WTC11 (cell line): ENCODE measurements around the gene BRPF1. TPM values are rescaled to one million over a fixed set of nuclear protein-coding genes. Genes with fewer than 3 reads are reported as not detected.

Source experiments
- ATAC-seq: fragments of 200-7000 bp; cut with Tn5 transposase; 2 replicates; pipeline ENCODE4 v1.10.0; 2021; ENCODE audit warnings: mild to moderate bottlenecking, moderate library complexity
- CTCF ChIA-PET: fragments of 300-600 bp; sonication (Branson Sonifier 250); formaldehyde crosslinking; loops from one replicate; lab custom pipeline; 2021; ENCODE audit warnings: antibody characterized with exemption; lab: Charles Lee
- POLR2A ChIA-PET: fragments of 350-600 bp; sonication (Branson Sonifier 250); formaldehyde crosslinking; loops from one replicate; lab custom pipeline; 2021; ENCODE audit warnings: antibody characterized with exemption; lab: Charles Lee
- DNase-seq: peaks from one replicate; pipeline ENCODE4 v3.0.0; 2021; ENCODE audit warnings: low spot score
- H3K27ac Mint-ChIP-seq: 2 replicates; pipeline ENCODE4 v1.8.0; 2021; ENCODE audit warnings: mixed read lengths
- H3K27me3 Mint-ChIP-seq: 2 replicates; pipeline ENCODE4 v1.8.0; 2021; ENCODE audit warnings: low read depth, mild to moderate bottlenecking, moderate library complexity, mixed read lengths
- H3K36me3 Mint-ChIP-seq: 2 replicates; pipeline ENCODE4 v1.8.0; 2021; ENCODE audit warnings: mixed read lengths
- H3K4me1 Mint-ChIP-seq: 2 replicates; pipeline ENCODE4 v1.8.0; 2022; ENCODE audit warnings: mixed read lengths
- H3K4me3 Mint-ChIP-seq: 2 replicates; pipeline ENCODE4 v1.8.0; 2021; ENCODE audit warnings: mild to moderate bottlenecking, moderate library complexity, mixed read lengths
- H3K9me3 Mint-ChIP-seq: 2 replicates; pipeline ENCODE4 v1.8.0; 2021; ENCODE audit warnings: mixed read lengths
- ERG ChIP-seq: fragments of 250-450 bp; sonication (Bioruptor Pico); IDR thresholded peaks from 2 replicates; pipeline ENCODE4 v1.8.0; 2021; ENCODE audit warnings: mild to moderate bottlenecking
- JAZF1 ChIP-seq: fragments of 250-450 bp; sonication (Bioruptor Pico); IDR thresholded peaks from 2 replicates; pipeline ENCODE4 v1.9.0; 2021; ENCODE audit warnings: moderate library complexity, mild to moderate bottlenecking, inconsistent platforms
- JUN ChIP-seq: sonication (generic); formaldehyde crosslinking; IDR thresholded peaks from 2 replicates; pipeline ENCODE4 v1.8.0; 2023; ENCODE audit warnings: mild to moderate bottlenecking, missing genetic modification reagents
- KAT7 ChIP-seq: sonication (generic); formaldehyde crosslinking; IDR thresholded peaks from 2 replicates; pipeline ENCODE4 v1.8.1; 2023; ENCODE audit warnings: missing genetic modification reagents, mild to moderate bottlenecking, borderline replicate concordance
- NFATC4 ChIP-seq: fragments of 250-450 bp; sonication (Bioruptor Pico); IDR thresholded peaks from 2 replicates; pipeline ENCODE4 v1.9.0; 2021; ENCODE audit warnings: mild to moderate bottlenecking
- RORB ChIP-seq: fragments of 250-450 bp; sonication (Bioruptor Pico); IDR thresholded peaks from 2 replicates; pipeline ENCODE4 v1.9.0; 2021; ENCODE audit warnings: mild to moderate bottlenecking
- SMAD4 ChIP-seq: sonication (generic); formaldehyde crosslinking; IDR thresholded peaks from 2 replicates; pipeline ENCODE4 v1.8.0; 2022; ENCODE audit warnings: mild to moderate bottlenecking, missing genetic modification reagents
- SOX15 ChIP-seq: fragments of 250-450 bp; sonication (Bioruptor Pico); IDR thresholded peaks from 2 replicates; pipeline ENCODE4 v1.9.0; 2021; ENCODE audit warnings: mild to moderate bottlenecking
- STAT6 ChIP-seq: sonication (generic); formaldehyde crosslinking; conservative IDR thresholded peaks from 2 replicates; pipeline ENCODE4 v1.8.1; 2023; ENCODE audit warnings: mild to moderate bottlenecking, low read depth, missing genetic modification reagents, moderate library complexity
- TCF7 ChIP-seq: sonication (generic); formaldehyde crosslinking; IDR thresholded peaks from 2 replicates; pipeline ENCODE4 v1.8.0; 2022; ENCODE audit warnings: mild to moderate bottlenecking, low read depth, missing genetic modification reagents, moderate library complexity
- TEAD1 ChIP-seq: sonication (generic); formaldehyde crosslinking; IDR thresholded peaks from 2 replicates; pipeline ENCODE4 v1.8.0; 2022; ENCODE audit warnings: mild to moderate bottlenecking, missing genetic modification reagents
- TEAD4 ChIP-seq: sonication (generic); formaldehyde crosslinking; IDR thresholded peaks from 2 replicates; pipeline ENCODE4 v1.8.0; 2022; ENCODE audit warnings: mild to moderate bottlenecking, missing genetic modification reagents
- USF1 ChIP-seq: sonication (generic); formaldehyde crosslinking; IDR thresholded peaks from 2 replicates; pipeline ENCODE4 v1.8.0; 2022; ENCODE audit warnings: mild to moderate bottlenecking, missing genetic modification reagents
- total RNA-seq: library from RNA; stranded (reverse); gene quantifications from 3 replicates; pipeline ENCODE4 v1.2.3, GENCODE V29; 2021
- TF ChIP-seq, protein P1 (sequence below): sonication (generic); formaldehyde crosslinking; IDR thresholded peaks from 2 replicates; pipeline ENCODE4 v1.8.1; 2022; ENCODE audit warnings: missing genetic modification reagents, borderline replicate concordance
- TF ChIP-seq, protein P2 (sequence below): sonication (generic); formaldehyde crosslinking; IDR thresholded peaks from 2 replicates; pipeline ENCODE4 v1.8.1; 2023; ENCODE audit warnings: mild to moderate bottlenecking, missing genetic modification reagents, borderline replicate concordance
- TF ChIP-seq, protein P3 (sequence below): fragments of 250-450 bp; sonication (Bioruptor Pico); IDR thresholded peaks from 2 replicates; pipeline ENCODE4 v1.9.0; 2021; ENCODE audit warnings: mild to moderate bottlenecking
- TF ChIP-seq, protein P4 (sequence below): fragments of 250-450 bp; sonication (Bioruptor Pico); IDR thresholded peaks from 2 replicates; pipeline ENCODE4 v1.9.0; 2021; ENCODE audit warnings: moderate library complexity, mild to moderate bottlenecking, inconsistent platforms, borderline replicate concordance
- TF ChIP-seq, protein P5 (sequence below): fragments of 250-450 bp; sonication (Bioruptor Pico); conservative IDR thresholded peaks from 2 replicates; pipeline ENCODE4 v1.9.0; 2021; ENCODE audit warnings: mild to moderate bottlenecking
- TF ChIP-seq, protein P6 (sequence below): sonication (generic); formaldehyde crosslinking; IDR thresholded peaks from 2 replicates; pipeline ENCODE4 v1.8.1; 2022; ENCODE audit warnings: low read depth, missing genetic modification reagents, borderline replicate concordance

BRPF1 gene
- total RNA-seq, 1 experiment from 2014 or later, result 22.8 TPM

- POLR2A ChIA-PET, result no interaction called here
- ATAC-seq (no peak), DNase-seq (no peak)
- H3K36me3 Mint-ChIP-seq, result peaks cover 24% of the 10 kb centered on the region
- no peak for TF ChIP-seq SOX15 (CRISPR knock-in tag)
- TF ChIP-seq TCF7 (CRISPR knock-in tag), result no peak
- TF ChIP-seq, protein P1, sequence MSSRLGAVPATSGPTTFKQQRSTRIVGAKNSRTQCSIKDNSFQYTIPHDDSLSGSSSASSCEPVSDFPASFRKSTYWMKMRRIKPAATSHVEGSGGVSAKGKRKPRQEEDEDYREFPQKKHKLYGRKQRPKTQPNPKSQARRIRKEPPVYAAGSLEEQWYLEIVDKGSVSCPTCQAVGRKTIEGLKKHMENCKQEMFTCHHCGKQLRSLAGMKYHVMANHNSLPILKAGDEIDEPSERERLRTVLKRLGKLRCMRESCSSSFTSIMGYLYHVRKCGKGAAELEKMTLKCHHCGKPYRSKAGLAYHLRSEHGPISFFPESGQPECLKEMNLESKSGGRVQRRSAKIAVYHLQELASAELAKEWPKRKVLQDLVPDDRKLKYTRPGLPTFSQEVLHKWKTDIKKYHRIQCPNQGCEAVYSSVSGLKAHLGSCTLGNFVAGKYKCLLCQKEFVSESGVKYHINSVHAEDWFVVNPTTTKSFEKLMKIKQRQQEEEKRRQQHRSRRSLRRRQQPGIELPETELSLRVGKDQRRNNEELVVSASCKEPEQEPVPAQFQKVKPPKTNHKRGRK (CRISPR knock-in tag), result no peak
- TF ChIP-seq SMAD4 (CRISPR knock-in tag), result no peak
- TF ChIP-seq, protein P2, sequence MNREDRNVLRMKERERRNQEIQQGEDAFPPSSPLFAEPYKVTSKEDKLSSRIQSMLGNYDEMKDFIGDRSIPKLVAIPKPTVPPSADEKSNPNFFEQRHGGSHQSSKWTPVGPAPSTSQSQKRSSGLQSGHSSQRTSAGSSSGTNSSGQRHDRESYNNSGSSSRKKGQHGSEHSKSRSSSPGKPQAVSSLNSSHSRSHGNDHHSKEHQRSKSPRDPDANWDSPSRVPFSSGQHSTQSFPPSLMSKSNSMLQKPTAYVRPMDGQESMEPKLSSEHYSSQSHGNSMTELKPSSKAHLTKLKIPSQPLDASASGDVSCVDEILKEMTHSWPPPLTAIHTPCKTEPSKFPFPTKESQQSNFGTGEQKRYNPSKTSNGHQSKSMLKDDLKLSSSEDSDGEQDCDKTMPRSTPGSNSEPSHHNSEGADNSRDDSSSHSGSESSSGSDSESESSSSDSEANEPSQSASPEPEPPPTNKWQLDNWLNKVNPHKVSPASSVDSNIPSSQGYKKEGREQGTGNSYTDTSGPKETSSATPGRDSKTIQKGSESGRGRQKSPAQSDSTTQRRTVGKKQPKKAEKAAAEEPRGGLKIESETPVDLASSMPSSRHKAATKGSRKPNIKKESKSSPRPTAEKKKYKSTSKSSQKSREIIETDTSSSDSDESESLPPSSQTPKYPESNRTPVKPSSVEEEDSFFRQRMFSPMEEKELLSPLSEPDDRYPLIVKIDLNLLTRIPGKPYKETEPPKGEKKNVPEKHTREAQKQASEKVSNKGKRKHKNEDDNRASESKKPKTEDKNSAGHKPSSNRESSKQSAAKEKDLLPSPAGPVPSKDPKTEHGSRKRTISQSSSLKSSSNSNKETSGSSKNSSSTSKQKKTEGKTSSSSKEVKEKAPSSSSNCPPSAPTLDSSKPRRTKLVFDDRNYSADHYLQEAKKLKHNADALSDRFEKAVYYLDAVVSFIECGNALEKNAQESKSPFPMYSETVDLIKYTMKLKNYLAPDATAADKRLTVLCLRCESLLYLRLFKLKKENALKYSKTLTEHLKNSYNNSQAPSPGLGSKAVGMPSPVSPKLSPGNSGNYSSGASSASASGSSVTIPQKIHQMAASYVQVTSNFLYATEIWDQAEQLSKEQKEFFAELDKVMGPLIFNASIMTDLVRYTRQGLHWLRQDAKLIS (CRISPR knock-in tag), result no peak
- TF ChIP-seq, protein P3, sequence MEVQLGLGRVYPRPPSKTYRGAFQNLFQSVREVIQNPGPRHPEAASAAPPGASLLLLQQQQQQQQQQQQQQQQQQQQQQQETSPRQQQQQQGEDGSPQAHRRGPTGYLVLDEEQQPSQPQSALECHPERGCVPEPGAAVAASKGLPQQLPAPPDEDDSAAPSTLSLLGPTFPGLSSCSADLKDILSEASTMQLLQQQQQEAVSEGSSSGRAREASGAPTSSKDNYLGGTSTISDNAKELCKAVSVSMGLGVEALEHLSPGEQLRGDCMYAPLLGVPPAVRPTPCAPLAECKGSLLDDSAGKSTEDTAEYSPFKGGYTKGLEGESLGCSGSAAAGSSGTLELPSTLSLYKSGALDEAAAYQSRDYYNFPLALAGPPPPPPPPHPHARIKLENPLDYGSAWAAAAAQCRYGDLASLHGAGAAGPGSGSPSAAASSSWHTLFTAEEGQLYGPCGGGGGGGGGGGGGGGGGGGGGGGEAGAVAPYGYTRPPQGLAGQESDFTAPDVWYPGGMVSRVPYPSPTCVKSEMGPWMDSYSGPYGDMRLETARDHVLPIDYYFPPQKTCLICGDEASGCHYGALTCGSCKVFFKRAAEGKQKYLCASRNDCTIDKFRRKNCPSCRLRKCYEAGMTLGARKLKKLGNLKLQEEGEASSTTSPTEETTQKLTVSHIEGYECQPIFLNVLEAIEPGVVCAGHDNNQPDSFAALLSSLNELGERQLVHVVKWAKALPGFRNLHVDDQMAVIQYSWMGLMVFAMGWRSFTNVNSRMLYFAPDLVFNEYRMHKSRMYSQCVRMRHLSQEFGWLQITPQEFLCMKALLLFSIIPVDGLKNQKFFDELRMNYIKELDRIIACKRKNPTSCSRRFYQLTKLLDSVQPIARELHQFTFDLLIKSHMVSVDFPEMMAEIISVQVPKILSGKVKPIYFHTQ (CRISPR knock-in tag), result no peak
- no peak for TF ChIP-seq NFATC4 (CRISPR knock-in tag)
- TF ChIP-seq, protein P4, sequence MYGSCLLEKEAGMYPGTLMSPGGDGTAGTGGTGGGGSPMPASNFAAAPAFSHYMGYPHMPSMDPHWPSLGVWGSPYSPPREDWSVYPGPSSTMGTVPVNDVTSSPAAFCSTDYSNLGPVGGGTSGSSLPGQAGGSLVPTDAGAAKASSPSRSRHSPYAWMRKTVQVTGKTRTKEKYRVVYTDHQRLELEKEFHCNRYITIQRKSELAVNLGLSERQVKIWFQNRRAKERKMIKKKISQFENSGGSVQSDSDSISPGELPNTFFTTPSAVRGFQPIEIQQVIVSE, result no peak
- TF ChIP-seq, protein P5, sequence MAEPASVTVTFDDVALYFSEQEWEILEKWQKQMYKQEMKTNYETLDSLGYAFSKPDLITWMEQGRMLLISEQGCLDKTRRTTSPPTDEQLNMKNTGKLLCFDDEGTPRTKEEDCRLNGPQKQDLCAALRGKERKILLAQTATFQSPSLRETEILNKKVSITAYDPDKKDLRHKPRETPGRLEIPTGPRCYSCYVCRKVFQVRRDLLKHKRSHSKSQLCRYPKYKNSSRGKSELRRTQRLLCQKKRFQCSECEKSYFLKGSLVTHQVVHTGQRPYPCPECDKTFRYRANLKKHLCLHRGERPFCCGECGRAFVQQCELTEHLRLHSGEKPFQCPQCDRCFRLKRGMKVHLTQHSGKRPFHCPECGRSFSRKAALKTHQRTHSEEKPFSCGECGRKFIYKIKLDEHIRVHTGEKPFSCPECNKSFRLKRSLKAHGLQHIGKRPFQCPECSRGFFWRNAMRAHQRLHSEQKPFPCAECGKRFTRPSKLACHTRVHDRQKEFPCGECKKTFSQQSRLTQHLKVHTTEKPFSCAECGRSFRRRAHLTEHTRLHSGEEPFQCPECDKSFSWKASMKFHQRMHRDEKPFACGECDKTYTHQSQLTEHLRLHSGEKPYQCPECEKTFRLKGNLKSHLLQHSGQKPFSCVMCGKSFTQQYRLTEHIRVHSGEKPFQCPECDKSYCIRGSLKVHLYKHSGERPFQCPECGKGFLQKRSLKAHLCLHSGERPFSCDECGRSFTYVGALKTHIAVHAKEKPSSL, result no peak
- no peak for TF ChIP-seq KAT7 (CRISPR knock-in tag)
- TF ChIP-seq TEAD1 (CRISPR knock-in tag), result no peak
- TF ChIP-seq, protein P6, sequence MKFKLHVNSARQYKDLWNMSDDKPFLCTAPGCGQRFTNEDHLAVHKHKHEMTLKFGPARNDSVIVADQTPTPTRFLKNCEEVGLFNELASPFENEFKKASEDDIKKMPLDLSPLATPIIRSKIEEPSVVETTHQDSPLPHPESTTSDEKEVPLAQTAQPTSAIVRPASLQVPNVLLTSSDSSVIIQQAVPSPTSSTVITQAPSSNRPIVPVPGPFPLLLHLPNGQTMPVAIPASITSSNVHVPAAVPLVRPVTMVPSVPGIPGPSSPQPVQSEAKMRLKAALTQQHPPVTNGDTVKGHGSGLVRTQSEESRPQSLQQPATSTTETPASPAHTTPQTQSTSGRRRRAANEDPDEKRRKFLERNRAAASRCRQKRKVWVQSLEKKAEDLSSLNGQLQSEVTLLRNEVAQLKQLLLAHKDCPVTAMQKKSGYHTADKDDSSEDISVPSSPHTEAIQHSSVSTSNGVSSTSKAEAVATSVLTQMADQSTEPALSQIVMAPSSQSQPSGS (CRISPR knock-in tag), result no peak
- no peak for TF ChIP-seq RORB
- TF ChIP-seq ERG (CRISPR knock-in tag), result no peak
- TF ChIP-seq JAZF1 (CRISPR knock-in tag), result no peak
- TF ChIP-seq STAT6, result no peak
- no peak for TF ChIP-seq TEAD4
- no peak for TF ChIP-seq USF1 (CRISPR knock-in tag)
- no peak for TF ChIP-seq JUN (CRISPR knock-in tag)
- no peaks in the 10 kb centered on the region for H3K9me3 Mint-ChIP-seq
- no peak overlapping the region for H3K27ac Mint-ChIP-seq
- no peak overlapping the region for H3K4me3 Mint-ChIP-seq
- CTCF ChIA-PET, result no interaction called here
- no peaks in the 10 kb centered on the region for H3K4me1 Mint-ChIP-seq
- no peaks in the 10 kb centered on the region for H3K27me3 Mint-ChIP-seq
Measured at GRCh38 chr3:9686703-9687102, 44.8 kb upstream of the BRPF1 start.
